Karpas-422 (cell line): ENCODE measurements around the gene POU6F2. TPM values are rescaled to one million over a fixed set of nuclear protein-coding genes. Genes with fewer than 3 reads are reported as not detected.
"Not testable (repeated sequence)": the region's sequence is repeated elsewhere in the genome, so short reads cannot be mapped to it uniquely, and the experiment has no call there.

Experiments
- DNase-seq: peaks from one replicate; pipeline ENCODE4 v3.0.0-alpha.2; 2015
- H2AFZ ChIP-seq: fragments of 200-600 bp; sonication (generic); 2 replicates; pipeline ENCODE4 v1.6.1; 2014; ENCODE audit warnings: antibody characterized with exemption, low read length, mixed read lengths
- H3K27ac ChIP-seq: fragments of 200-600 bp; sonication (generic); 2 replicates; pipeline ENCODE4 v1.5.1; 2014; ENCODE audit warnings: mild to moderate bottlenecking, low read length, moderate library complexity
- H3K27me3 ChIP-seq: fragments of 200-600 bp; sonication (generic); 2 replicates; pipeline ENCODE4 v1.6.1; 2014; ENCODE audit warnings: low read length, mixed read lengths
- H3K36me3 ChIP-seq: fragments of 200-600 bp; sonication (generic); 2 replicates; pipeline ENCODE4 v1.6.1; 2014; ENCODE audit warnings: low read length, mixed read lengths; ENCODE audit not compliant: insufficient read depth
- H3K4me1 ChIP-seq: fragments of 200-600 bp; sonication (generic); 2 replicates; pipeline ENCODE4 v1.6.1; 2014; ENCODE audit warnings: mild to moderate bottlenecking, low read length, mixed read lengths
- H3K4me2 ChIP-seq: fragments of 200-600 bp; sonication (generic); 2 replicates; pipeline ENCODE4 v1.6.1; 2014; ENCODE audit warnings: low read length, low read depth, mild to moderate bottlenecking; ENCODE audit not compliant: poor library complexity, severe bottlenecking
- H3K4me3 ChIP-seq: fragments of 200-600 bp; sonication (generic); 2 replicates; pipeline ENCODE4 v1.5.1; 2014; ENCODE audit warnings: mild to moderate bottlenecking, antibody characterized with exemption, low read length, mixed read lengths
- H3K79me2 ChIP-seq: fragments of 200-600 bp; sonication (generic); 2 replicates; pipeline ENCODE4 v1.6.1; 2014; ENCODE audit warnings: mild to moderate bottlenecking, low read length, mixed read lengths
- H3K9ac ChIP-seq: fragments of 200-600 bp; sonication (generic); 2 replicates; pipeline ENCODE4 v1.6.0; 2014; ENCODE audit warnings: low read length
- H3K9me2 ChIP-seq: fragments of 200-600 bp; sonication (generic), shearing (Covaris generic); replicated peaks from 2 replicates; pipeline ENCODE4 v1.6.0; 2014; ENCODE audit warnings: mild to moderate bottlenecking, low read length, moderate library complexity; ENCODE audit not compliant: insufficient read depth
- H3K9me3 ChIP-seq: fragments of 300-700, 200-600 bp; sonication (generic); 2 replicates; pipeline ENCODE4 v1.6.1; 2014; ENCODE audit warnings: low read length, mixed read lengths
- H4K20me1 ChIP-seq: fragments of 200-600 bp; sonication (generic); 2 replicates; pipeline ENCODE4 v1.6.1; 2014; ENCODE audit warnings: mild to moderate bottlenecking, antibody characterized with exemption, low read length, low read depth; ENCODE audit not compliant: insufficient read depth
- total RNA-seq: library from RNA; depleted of rRNA; stranded (reverse); fragments of >200 nt; shearing (Covaris generic); gene quantifications from 2 replicates; pipeline ENCODE4 v1.2.3, GENCODE V29; 2014; ENCODE audit warnings: low replicate concordance

POU6F2 gene
- total RNA-seq, 1 experiment from 2014 or later = not detected

DNA sequence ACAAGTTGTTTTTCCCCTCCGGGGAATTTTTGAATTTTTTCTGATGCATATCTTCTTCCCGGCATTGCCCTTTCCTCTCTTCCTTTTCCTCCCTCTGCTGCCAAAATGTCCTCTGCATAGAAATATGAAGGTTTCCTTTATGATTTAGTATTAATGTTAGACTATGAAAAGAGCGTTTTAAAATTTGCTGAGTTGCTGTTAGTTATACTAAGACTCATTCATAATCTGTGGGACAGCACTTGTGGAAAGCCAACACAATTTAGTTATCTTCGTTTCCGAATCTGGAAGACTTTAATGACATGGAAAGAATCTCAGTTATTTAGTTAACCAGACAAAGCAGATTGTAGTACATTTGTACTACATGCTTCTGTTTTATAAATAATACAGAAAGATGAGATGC is 25.0 kb downstream of the POU6F2 start:
- Histone ChIP-seq H3K27ac (no peak overlapping the region), H2AFZ (no peak overlapping the region), H3K9me3 (no peaks in the 10 kb centered on the region), H3K9me2 (no peaks in the 10 kb centered on the region), H3K27me3 (no peaks in the 10 kb centered on the region), H3K4me1 (no peaks in the 10 kb centered on the region), H3K36me3 (no peaks in the 10 kb centered on the region), H3K4me3 (no peak overlapping the region), H4K20me1 (no peaks in the 10 kb centered on the region), H3K4me2 (no peak overlapping the region), H3K9ac (no peak overlapping the region), H3K79me2 (no peaks in the 10 kb centered on the region)
- DNase-seq = no peak

- Histone ChIP-seq H3K27ac (no peak overlapping the region), H4K20me1 (no peaks in the 10 kb centered on the region), H3K27me3 (no peaks in the 10 kb centered on the region), H2AFZ (no peak overlapping the region), H3K4me1 (no peaks in the 10 kb centered on the region), H3K9me2 (no peaks in the 10 kb centered on the region), H3K79me2 (no peaks in the 10 kb centered on the region), H3K4me2 (no peak overlapping the region), H3K9ac (no peak overlapping the region), H3K9me3 (no peaks in the 10 kb centered on the region), H3K36me3 (no peaks in the 10 kb centered on the region), H3K4me3 (no peak overlapping the region)
- DNase-seq = no peak
Measured at GRCh38 chr7:39005036-39005435, 27.3 kb downstream of the POU6F2 start.

GRCh38 chr7:39005461-39005860 is 27.8 kb downstream of the POU6F2 start:
- Histone ChIP-seq H3K9ac (no peak overlapping the region), H2AFZ (no peak overlapping the region), H3K4me2 (no peak overlapping the region), H3K4me3 (no peak overlapping the region), H3K79me2 (no peaks in the 10 kb centered on the region), H3K4me1 (no peaks in the 10 kb centered on the region), H3K27ac (no peak overlapping the region), H3K36me3 (no peaks in the 10 kb centered on the region), H3K9me3 (no peaks in the 10 kb centered on the region), H3K9me2 (no peaks in the 10 kb centered on the region), H4K20me1 (no peaks in the 10 kb centered on the region), H3K27me3 (no peaks in the 10 kb centered on the region)
- DNase-seq = no peak

- H3K9me2 ChIP-seq, H3K4me1 ChIP-seq, DNase-seq, H3K36me3 ChIP-seq, H3K79me2 ChIP-seq, H3K27me3 ChIP-seq, H3K9me3 ChIP-seq, H3K9ac ChIP-seq, H4K20me1 ChIP-seq, H2AFZ ChIP-seq, H3K27ac ChIP-seq, H3K4me2 ChIP-seq, H3K4me3 ChIP-seq: not testable (repeated sequence)
Measured at GRCh38 chr7:39013049-39013939, 35.6 kb downstream of the POU6F2 start.

DNA sequence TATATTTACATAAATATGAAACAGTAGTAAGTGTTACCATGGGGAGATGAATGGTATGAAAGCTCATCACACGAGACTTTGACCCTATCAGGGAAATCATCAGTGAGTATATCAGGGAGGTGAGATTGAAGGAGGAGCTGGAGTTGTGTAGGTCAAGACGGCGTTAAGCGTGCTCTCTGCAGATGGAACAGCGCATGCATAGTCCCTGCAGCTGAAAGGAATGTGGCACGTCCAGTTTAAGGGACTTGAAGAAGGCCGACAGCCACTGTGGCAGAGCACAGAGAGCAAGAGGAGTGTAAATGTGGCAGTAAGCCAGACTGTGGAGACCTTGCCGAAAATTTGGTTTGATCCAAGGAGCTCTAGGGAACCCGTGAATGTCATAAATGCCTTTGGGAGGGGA is 38.9 kb downstream of the POU6F2 start:
- H3K4me3 ChIP-seq = no peak overlapping the region
- H3K27ac ChIP-seq = no peak overlapping the region
- no peaks in the 10 kb centered on the region for H3K9me3 ChIP-seq
- H3K4me1 ChIP-seq = no peaks in the 10 kb centered on the region
- DNase-seq = no peak
- no peaks in the 10 kb centered on the region for H3K27me3 ChIP-seq
- H4K20me1 ChIP-seq = no peaks in the 10 kb centered on the region
- no peak overlapping the region for H3K4me2 ChIP-seq
- H2AFZ ChIP-seq = no peak overlapping the region
- H3K36me3 ChIP-seq = no peaks in the 10 kb centered on the region
- no peaks in the 10 kb centered on the region for H3K79me2 ChIP-seq
- 0 out of 2 replicates have a peak, but pooled peaks cover 3% of the 10 kb centered on the region for H3K9me2 ChIP-seq
- H3K9ac ChIP-seq = no peak overlapping the region

GRCh38 chr7:39017369-39017915 is 39.7 kb downstream of the POU6F2 start:
- Histone ChIP-seq H3K4me3 (no peak overlapping the region), H3K36me3 (no peaks in the 10 kb centered on the region), H3K27ac (no peak overlapping the region), H2AFZ (no peak overlapping the region), H3K79me2 (no peaks in the 10 kb centered on the region), H3K27me3 (no peaks in the 10 kb centered on the region), H3K9me2 (0 out of 2 replicates have a peak, but pooled peaks cover 3% of the 10 kb centered on the region), H4K20me1 (no peaks in the 10 kb centered on the region), H3K9me3 (no peaks in the 10 kb centered on the region), H3K9ac (no peak overlapping the region), H3K4me2 (no peak overlapping the region), H3K4me1 (no peaks in the 10 kb centered on the region)
- no peak for DNase-seq

GRCh38 chr7:39022796-39023195 is 45.1 kb downstream of the POU6F2 start:
- Histone ChIP-seq H3K4me2 (no peak overlapping the region), H3K9ac (no peak overlapping the region), H3K36me3 (no peaks in the 10 kb centered on the region), H3K9me3 (no peaks in the 10 kb centered on the region), H2AFZ (no peak overlapping the region), H4K20me1 (no peaks in the 10 kb centered on the region), H3K4me3 (no peak overlapping the region), H3K9me2 (no peaks in the 10 kb centered on the region), H3K27ac (no peak overlapping the region), H3K79me2 (no peaks in the 10 kb centered on the region), H3K4me1 (no peaks in the 10 kb centered on the region), H3K27me3 (no peaks in the 10 kb centered on the region)
- DNase-seq = no peak

DNA sequence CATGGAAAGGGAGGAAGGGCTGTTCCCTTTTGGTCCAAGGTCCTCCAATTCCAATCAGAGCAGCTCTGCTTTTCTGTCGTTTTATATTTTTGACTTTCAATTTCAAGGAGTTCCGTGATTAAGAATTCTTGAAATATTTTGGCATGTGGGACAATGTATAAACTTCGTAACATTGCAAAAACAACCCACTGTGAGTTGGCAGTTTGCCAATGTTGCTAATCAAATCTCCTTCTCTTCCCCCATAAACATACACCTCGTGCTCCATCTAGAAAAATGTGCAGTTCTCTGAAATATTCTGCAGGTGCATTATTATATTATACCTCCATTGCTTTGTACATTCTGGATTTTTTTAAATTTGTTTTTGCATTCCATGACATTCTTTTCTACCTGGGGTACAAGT is 49.8 kb downstream of the POU6F2 start:
- Histone ChIP-seq H3K4me2 (no peak overlapping the region), H3K27ac (no peak overlapping the region), H3K4me3 (no peak overlapping the region), H3K4me1 (no peaks in the 10 kb centered on the region), H3K36me3 (no peaks in the 10 kb centered on the region), H4K20me1 (no peaks in the 10 kb centered on the region), H3K9me2 (no peaks in the 10 kb centered on the region), H2AFZ (no peak overlapping the region), H3K9ac (no peak overlapping the region), H3K27me3 (no peaks in the 10 kb centered on the region), H3K9me3 (no peaks in the 10 kb centered on the region), H3K79me2 (no peaks in the 10 kb centered on the region)
- no peak for DNase-seq
